ENCODE measurements around the gene GPR180. TPM values are rescaled to one million over a fixed set of nuclear protein-coding genes. Genes with fewer than 3 reads are reported as not detected.

Gene GPR180
- total and polyA plus RNA-seq, 2 of the 13 experiments (the other 11 are each of a cell fraction or from before 2014, with no cell fraction given) = not detected

- intact Hi-C loops (cut with micrococcal nuclease; ENCODE audit: unreplicated experiment) (loop anchor here (1.0 kb wide), 1 partner anchor 47 kb away; no protein-coding TSS in a partner anchor), in situ Hi-C loops (cut with HindIII; ENCODE audit: extremely low pct_ligation_motif_present, low pct_unique_long_range_greater_than_20kb) (no loop called here)
- DNase-seq (ENCODE audit: low spot score) = peak; percentile 87
- whole genome bisulfite sequencing (ENCODE audit: low lambda C conversion rate) = 1% methylated on average over 28 of the region's 41 CpGs
- Histone ChIP-seq H3K27me3 (ENCODE audit: control insufficient read depth in 1 of 2, insufficient read depth in 2 of 2, low read length in 2 of 2) (no peaks in the 10 kb centered on the region; a peak in 1 of 5 replicates), H3K4me3 (replicated peaks in 1 of 3; ENCODE audit: insufficient read depth in 1 of 3, low read depth in 2 of 3, low read length in 3 of 3) (peak within 1 kb of the TSS; percentile 59 to 94 (median 92)), H3K27ac (ENCODE audit: extremely low read length, insufficient read depth, low read length) (peak within 1 kb of the TSS; percentile 80), H3K79me2 (ENCODE audit: insufficient read depth, low read length) (peaks cover 26% of the 10 kb centered on the region), H3K36me3 (replicated peaks in 1 of 2; ENCODE audit: control insufficient read depth in 1 of 2, insufficient read depth in 2 of 2, low read length in 2 of 2) (peaks cover 0 to 13% of the 10 kb centered on the region in 2 experiments; a peak in 2 of 5 replicates), H3K9ac (ENCODE audit: insufficient read depth, low read depth, low read length) (peak within 1 kb of the TSS; percentile 90), H2AFZ (ENCODE audit: low read length) (peak within 1 kb of the TSS; percentile 94), H3K9me3 (ENCODE audit: low read length) (no peaks in the 10 kb centered on the region), H4K20me1 (ENCODE audit: insufficient read depth, low read length) (peaks cover 5% of the 10 kb centered on the region; the same call in 1 of the 2 replicates), H3K4me1 (ENCODE audit: insufficient read depth, low read length) (peaks cover 64% of the 10 kb centered on the region), H3K4me2 (ENCODE audit: low read depth, low read length) (peak within 1 kb of the TSS; percentile 95)
- FAIRE-seq = peak; percentile 43
- POLR2A ChIA-PET = interaction anchor here (0.9 to 2.2 kb wide), 8 partner anchors 17 to 633 kb away, joined by 3 to 22 read pairs (median 4); no protein-coding TSS in a partner anchor
- BruUV-seq (replicated peaks) = no TSS peak
- CTCF ChIA-PET (ENCODE audit: low intra/inter-chr PET ratio, low total read pairs) = no interaction called here
- peak; percentile 97 for ATAC-seq
- TF ChIP-seq ZNF746 (CRISPR knock-in tag; IDR thresholded peaks at IDR 0.05) (peak; percentile 49; the same call in 1 of the 2 replicates), MAF1 (CRISPR knock-in tag; IDR thresholded peaks at IDR 0.05; ENCODE audit: borderline replicate concordance) (no peak), ZNF614 (CRISPR knock-in tag; IDR thresholded peaks at IDR 0.05; ENCODE audit: borderline replicate concordance) (0 out of 2 replicates have a peak, but pooled peaks have one; percentile 42), AKNA (CRISPR knock-in tag; IDR thresholded peaks at IDR 0.05; ENCODE audit: borderline replicate concordance) (no peak), ZNF644 (CRISPR knock-in tag; IDR thresholded peaks at IDR 0.05; ENCODE audit: low read depth) (0 out of 2 replicates have a peak, but pooled peaks have one; percentile 7), ZNF274 (CRISPR knock-in tag; IDR thresholded peaks at IDR 0.05) (peak; percentile 70; the same call in 1 of the 2 replicates), GATAD2A (CRISPR knock-in tag; IDR thresholded peaks at IDR 0.05) (peak; percentile 48), ERF (CRISPR knock-in tag; IDR thresholded peaks at IDR 0.05) (peak; percentile 79), BRD4 (CRISPR knock-in tag; IDR thresholded peaks at IDR 0.05) (no peak; the same call in 1 of the 2 replicates), RBFOX2 (IDR thresholded peaks at IDR 0.05; ENCODE audit: low read depth, low read length) (peak; percentile 95), MEIS1 (CRISPR knock-in tag; IDR thresholded peaks at IDR 0.05; ENCODE audit: borderline replicate concordance) (0 out of 2 replicates have a peak, but pooled peaks have one; percentile 37), SMARCC2 (IDR thresholded peaks at IDR 0.05) (no peak), ZNF773 (CRISPR knock-in tag; IDR thresholded peaks at IDR 0.05; ENCODE audit: borderline replicate concordance) (no peak; the same call in 1 of the 2 replicates), ZNF484 (CRISPR knock-in tag; IDR thresholded peaks at IDR 0.05; ENCODE audit: borderline replicate concordance, low read depth) (no peak), CHD2 (IDR thresholded peaks at IDR 0.05; ENCODE audit: low read depth, low read length) (peak; percentile 83), SOX5 (CRISPR knock-in tag; IDR thresholded peaks at IDR 0.05; ENCODE audit: borderline replicate concordance) (peak; percentile 52; the same call in 1 of the 2 replicates), KLF11 (CRISPR knock-in tag; IDR thresholded peaks at IDR 0.05) (peak; percentile 82; the same call in 1 of the 2 replicates)
- TF ChIP-seq, protein P1, sequence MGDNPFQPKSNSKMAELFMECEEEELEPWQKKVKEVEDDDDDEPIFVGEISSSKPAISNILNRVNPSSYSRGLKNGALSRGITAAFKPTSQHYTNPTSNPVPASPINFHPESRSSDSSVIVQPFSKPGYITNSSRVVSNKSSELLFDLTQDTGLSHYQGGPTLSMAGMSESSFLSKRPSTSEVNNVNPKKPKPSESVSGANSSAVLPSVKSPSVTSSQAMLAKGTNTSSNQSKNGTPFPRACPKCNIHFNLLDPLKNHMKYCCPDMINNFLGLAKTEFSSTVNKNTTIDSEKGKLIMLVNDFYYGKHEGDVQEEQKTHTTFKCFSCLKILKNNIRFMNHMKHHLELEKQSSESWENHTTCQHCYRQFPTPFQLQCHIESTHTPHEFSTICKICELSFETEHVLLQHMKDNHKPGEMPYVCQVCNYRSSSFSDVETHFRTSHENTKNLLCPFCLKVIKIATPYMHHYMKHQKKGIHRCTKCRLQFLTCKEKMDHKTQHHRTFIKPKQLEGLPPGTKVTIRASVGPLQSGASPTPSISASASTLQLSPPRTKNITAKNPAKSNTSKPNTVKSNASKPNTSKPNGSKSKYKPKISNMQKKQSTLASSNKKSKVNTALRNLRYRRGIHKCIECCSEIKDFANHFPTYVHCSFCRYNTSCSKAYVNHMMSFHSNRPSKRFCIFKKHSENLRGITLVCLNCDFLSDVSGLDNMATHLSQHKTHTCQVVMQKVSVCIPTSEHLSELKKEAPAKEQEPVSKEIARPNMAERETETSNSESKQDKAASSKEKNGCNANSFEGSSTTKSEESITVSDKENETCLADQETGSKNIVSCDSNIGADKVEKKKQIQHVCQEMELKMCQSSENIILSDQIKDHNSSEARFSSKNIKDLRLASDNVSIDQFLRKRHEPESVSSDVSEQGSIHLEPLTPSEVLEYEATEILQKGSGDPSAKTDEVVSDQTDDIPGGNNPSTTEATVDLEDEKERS (CRISPR knock-in tag; IDR thresholded peaks at IDR 0.05) = no peak
These were observed 5.6 kb upstream of the GPR180 start, which contains the start of gene TGDS for GRCh38 chr13:94595950-94596574. TSS of gene TGDS (minus strand) at chr13:94596152. CDS start at chr13:94596136, 16 bp downstream.
